Panc1 (cell line): ENCODE data around the gene SH2D1B. TPM values are rescaled to one million over a fixed set of nuclear protein-coding genes. Genes with fewer than 3 reads are reported as not detected.

Source experiments
- ATAC-seq: fragments of 200-7000 bp; cut with Tn5 transposase; 2 replicates; pipeline ENCODE4 v1.9.1; 2020; ENCODE audit warnings: mild to moderate bottlenecking, moderate library complexity
- BruUV-seq: library from RNA; stranded (reverse); fragments of 400-500 nt; replicated peaks from 2 replicates; lab custom pipeline; 2021; lab: Mats Ljungman, UMichigan
- CTCF ChIA-PET: fragments of 300-600 bp; sonication (Branson Sonifier 250); formaldehyde crosslinking; loops from one replicate; lab custom pipeline; 2022; ENCODE audit warnings: antibody characterized with exemption; lab: Charles Lee
- POLR2A ChIA-PET: fragments of 300-600 bp; sonication (Branson Sonifier 250); formaldehyde crosslinking; loops from one replicate; lab custom pipeline; 2022; ENCODE audit warnings: antibody characterized with exemption; lab: Charles Lee
- DNase-seq: peaks from one replicate; pipeline ENCODE4 v3.0.0-alpha.2; 2010; ENCODE audit warnings: low read depth, low spot score
- H3K27ac ChIP-seq: 2 replicates; pipeline ENCODE4 v1.5.1; 2011; ENCODE audit warnings: mild to moderate bottlenecking, low read length, inconsistent platforms
- H3K27me3 ChIP-seq: fragments of 200-500 bp; sonication (Bioruptor generic); 2 replicates; pipeline ENCODE4 v1.6.0; 2014; ENCODE audit warnings: low read length, inconsistent platforms; ENCODE audit not compliant: control insufficient read depth, insufficient read depth
- H3K36me3 ChIP-seq: fragments of 200-500 bp; sonication (Bioruptor generic); 2 replicates; pipeline ENCODE4 v1.5.1; 2014; ENCODE audit warnings: inconsistent platforms, mild to moderate bottlenecking, low read length, moderate library complexity; ENCODE audit not compliant: control insufficient read depth, insufficient read depth
- H3K4me1 ChIP-seq: 2 replicates; pipeline ENCODE4 v1.5.1; 2011; ENCODE audit warnings: inconsistent platforms, mild to moderate bottlenecking, low read length, moderate library complexity; ENCODE audit not compliant: control insufficient read depth, insufficient read depth
- H3K4me3 ChIP-seq, 2 experiments: 2 replicates each; pipeline ENCODE4 v1.5.1; 2011 to 2012; ENCODE audit warnings: low read depth in 2 of 2, low read length in 2 of 2, mild to moderate bottlenecking in 2 of 2, inconsistent platforms in 1 of 2, moderate library complexity in 1 of 2
- H3K9me3 ChIP-seq: fragments of 200-500 bp; sonication (Bioruptor generic); 2 replicates; pipeline ENCODE4 v1.5.1; 2014; ENCODE audit warnings: low read depth, mild to moderate bottlenecking, inconsistent platforms, low read length, moderate library complexity; ENCODE audit not compliant: control insufficient read depth, insufficient read depth
- POLR2AphosphoS5 ChIP-seq: IDR thresholded peaks from 2 replicates; pipeline ENCODE4 v1.6.1; 2012; ENCODE audit warnings: mild to moderate bottlenecking, low read depth, low read length, moderate library complexity
- SIN3A ChIP-seq: IDR thresholded peaks from 2 replicates; pipeline ENCODE4 v1.6.1; 2012; ENCODE audit warnings: low read depth, mild to moderate bottlenecking, low read length, moderate library complexity, borderline replicate concordance; ENCODE audit not compliant: insufficient read depth
- TCF7L2 ChIP-seq: IDR thresholded peaks from 2 replicates; pipeline ENCODE4 v1.6.1; 2011; ENCODE audit warnings: mild to moderate bottlenecking, low read depth, low read length, inconsistent platforms
- in situ Hi-C: cut with HindIII; loops from 2 replicates; pipeline ENCODE4 v1.10.0; 2016; ENCODE audit warnings: low sequenced_read_pairs, low pct_unique_long_range_greater_than_20kb
- intact Hi-C: fragments of 100-400 bp; cut with micrococcal nuclease; formaldehyde crosslinking; loops from one replicate; pipeline ENCODE4 v1.10.0; 2022; ENCODE audit not compliant: unreplicated experiment
- total RNA-seq: library from RNA; stranded (reverse); gene quantifications from one replicate; pipeline ENCODE4 v1.2.1, GENCODE V29; 2021; ENCODE audit not compliant: unreplicated experiment
- TF ChIP-seq, protein P1 (sequence below): fragments of 450-650 bp; IDR thresholded peaks from 2 replicates; pipeline ENCODE4 v1.5.1; 2017; ENCODE audit warnings: mild to moderate bottlenecking
- TF ChIP-seq, protein P2 (sequence below), 2 experiments: IDR thresholded peaks; 2 replicates each; pipeline ENCODE4 v1.6.1; 2011 to 2012; ENCODE audit warnings: low read depth in 2 of 2, control low read depth in 1 of 2, low read length in 1 of 2, mild to moderate bottlenecking in 1 of 2, moderate library complexity in 1 of 2; ENCODE audit not compliant: insufficient read depth in 1 of 2

Gene SH2D1B
- total RNA-seq, 1 experiment from 2014 or later, result not detected

GRCh38 chr1:162398999-162399580 is 12.8 kb downstream of the SH2D1B start:
- no peaks in the 10 kb centered on the region for H3K9me3 ChIP-seq
- no peaks in the 10 kb centered on the region for H3K4me1 ChIP-seq
- H3K36me3 ChIP-seq, result no peaks in the 10 kb centered on the region
- H3K27ac ChIP-seq, result no peak overlapping the region
- POLR2A ChIA-PET, result no interaction called here
- in situ Hi-C loops (no loop called here), intact Hi-C loops (loop anchor here (10.0 kb wide), 1 partner anchor 634 kb away; the partner anchor contains the start of gene ATF6)
- H3K4me3 ChIP-seq, result no peak overlapping the region
- no TSS peak for BruUV-seq
- ATAC-seq, result no peak
- CTCF ChIA-PET, result no interaction called here
- no peak for DNase-seq
- H3K27me3 ChIP-seq, result peaks cover 8% of the 10 kb centered on the region; the same call in 1 of the 2 replicates
- TF ChIP-seq, protein P1, sequence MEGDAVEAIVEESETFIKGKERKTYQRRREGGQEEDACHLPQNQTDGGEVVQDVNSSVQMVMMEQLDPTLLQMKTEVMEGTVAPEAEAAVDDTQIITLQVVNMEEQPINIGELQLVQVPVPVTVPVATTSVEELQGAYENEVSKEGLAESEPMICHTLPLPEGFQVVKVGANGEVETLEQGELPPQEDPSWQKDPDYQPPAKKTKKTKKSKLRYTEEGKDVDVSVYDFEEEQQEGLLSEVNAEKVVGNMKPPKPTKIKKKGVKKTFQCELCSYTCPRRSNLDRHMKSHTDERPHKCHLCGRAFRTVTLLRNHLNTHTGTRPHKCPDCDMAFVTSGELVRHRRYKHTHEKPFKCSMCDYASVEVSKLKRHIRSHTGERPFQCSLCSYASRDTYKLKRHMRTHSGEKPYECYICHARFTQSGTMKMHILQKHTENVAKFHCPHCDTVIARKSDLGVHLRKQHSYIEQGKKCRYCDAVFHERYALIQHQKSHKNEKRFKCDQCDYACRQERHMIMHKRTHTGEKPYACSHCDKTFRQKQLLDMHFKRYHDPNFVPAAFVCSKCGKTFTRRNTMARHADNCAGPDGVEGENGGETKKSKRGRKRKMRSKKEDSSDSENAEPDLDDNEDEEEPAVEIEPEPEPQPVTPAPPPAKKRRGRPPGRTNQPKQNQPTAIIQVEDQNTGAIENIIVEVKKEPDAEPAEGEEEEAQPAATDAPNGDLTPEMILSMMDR, result no peak
- TF ChIP-seq SIN3A, result no peak
- no peak for TF ChIP-seq POLR2AphosphoS5
- TF ChIP-seq, protein P2, sequence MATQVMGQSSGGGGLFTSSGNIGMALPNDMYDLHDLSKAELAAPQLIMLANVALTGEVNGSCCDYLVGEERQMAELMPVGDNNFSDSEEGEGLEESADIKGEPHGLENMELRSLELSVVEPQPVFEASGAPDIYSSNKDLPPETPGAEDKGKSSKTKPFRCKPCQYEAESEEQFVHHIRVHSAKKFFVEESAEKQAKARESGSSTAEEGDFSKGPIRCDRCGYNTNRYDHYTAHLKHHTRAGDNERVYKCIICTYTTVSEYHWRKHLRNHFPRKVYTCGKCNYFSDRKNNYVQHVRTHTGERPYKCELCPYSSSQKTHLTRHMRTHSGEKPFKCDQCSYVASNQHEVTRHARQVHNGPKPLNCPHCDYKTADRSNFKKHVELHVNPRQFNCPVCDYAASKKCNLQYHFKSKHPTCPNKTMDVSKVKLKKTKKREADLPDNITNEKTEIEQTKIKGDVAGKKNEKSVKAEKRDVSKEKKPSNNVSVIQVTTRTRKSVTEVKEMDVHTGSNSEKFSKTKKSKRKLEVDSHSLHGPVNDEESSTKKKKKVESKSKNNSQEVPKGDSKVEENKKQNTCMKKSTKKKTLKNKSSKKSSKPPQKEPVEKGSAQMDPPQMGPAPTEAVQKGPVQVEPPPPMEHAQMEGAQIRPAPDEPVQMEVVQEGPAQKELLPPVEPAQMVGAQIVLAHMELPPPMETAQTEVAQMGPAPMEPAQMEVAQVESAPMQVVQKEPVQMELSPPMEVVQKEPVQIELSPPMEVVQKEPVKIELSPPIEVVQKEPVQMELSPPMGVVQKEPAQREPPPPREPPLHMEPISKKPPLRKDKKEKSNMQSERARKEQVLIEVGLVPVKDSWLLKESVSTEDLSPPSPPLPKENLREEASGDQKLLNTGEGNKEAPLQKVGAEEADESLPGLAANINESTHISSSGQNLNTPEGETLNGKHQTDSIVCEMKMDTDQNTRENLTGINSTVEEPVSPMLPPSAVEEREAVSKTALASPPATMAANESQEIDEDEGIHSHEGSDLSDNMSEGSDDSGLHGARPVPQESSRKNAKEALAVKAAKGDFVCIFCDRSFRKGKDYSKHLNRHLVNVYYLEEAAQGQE (IDR thresholded peaks at IDR 0.05; ENCODE audit: insufficient read depth in 1 of 2, low read depth in 2 of 2, low read length in 1 of 2), result no peak
- TF ChIP-seq TCF7L2, result no peak

GRCh38 chr1:162397943-162398560 is 13.9 kb downstream of the SH2D1B start:
- intact Hi-C loops (loop anchor here (10.0 kb wide), 1 partner anchor 633 kb away; the partner anchor contains the start of gene ATF6), in situ Hi-C loops (no loop called here)
- Histone ChIP-seq H3K27ac (no peak overlapping the region), H3K4me3 (no peak overlapping the region), H3K27me3 (peaks cover 8% of the 10 kb centered on the region; the same call in 1 of the 2 replicates), H3K36me3 (no peaks in the 10 kb centered on the region), H3K4me1 (no peaks in the 10 kb centered on the region), H3K9me3 (no peaks in the 10 kb centered on the region)
- ATAC-seq (no peak), DNase-seq (no peak)
- TF ChIP-seq TCF7L2 (no peak), POLR2AphosphoS5 (no peak), SIN3A (no peak)
- TF ChIP-seq, protein P1, result no peak
- TF ChIP-seq, protein P2 (IDR thresholded peaks at IDR 0.05; ENCODE audit: insufficient read depth in 1 of 2, low read depth in 2 of 2, low read length in 1 of 2), result no peak
- ChIA-PET POLR2A (no interaction called here), CTCF (no interaction called here)
- no TSS peak for BruUV-seq
